ENCODE measurements around the gene P4HTM. TPM values are rescaled to one million over a fixed set of nuclear protein-coding genes. Genes with fewer than 3 reads are reported as not detected.

Gene P4HTM
- total RNA-seq, 1 experiment from 2014 or later = 0.36 TPM

DNA sequence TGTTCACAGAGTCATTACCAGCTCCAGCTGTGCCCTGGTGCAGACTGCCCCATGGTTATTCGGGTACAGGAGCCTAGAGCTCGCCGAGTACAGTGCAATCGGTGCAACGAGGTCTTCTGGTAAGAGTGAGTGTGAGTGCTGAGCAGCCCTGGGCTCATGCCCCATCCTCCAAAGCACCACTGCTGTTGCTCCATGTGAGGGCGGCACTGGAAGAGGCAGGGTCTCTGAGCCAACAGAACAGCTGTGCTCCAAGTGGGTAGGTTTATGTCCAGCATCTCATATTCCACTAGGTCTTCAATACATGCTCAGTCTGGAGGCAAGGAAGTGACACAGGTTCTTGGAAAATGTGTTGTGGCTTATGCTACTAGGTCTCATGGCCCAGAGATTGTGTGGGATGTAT, 19.5 kb upstream of the P4HTM start:
- Histone ChIP-seq H3K27me3 (no peaks in the 10 kb centered on the region), H3K4me3 (no peak overlapping the region), H3K9me3 (replicated peaks) (no peaks in the 10 kb centered on the region), H3K36me3 (peaks cover 50% of the 10 kb centered on the region), H3K27ac (no peak overlapping the region), H3K4me1 (no peaks in the 10 kb centered on the region)
- DNase-seq = peak in 1 of 2 experiments; percentile 28

DNA sequence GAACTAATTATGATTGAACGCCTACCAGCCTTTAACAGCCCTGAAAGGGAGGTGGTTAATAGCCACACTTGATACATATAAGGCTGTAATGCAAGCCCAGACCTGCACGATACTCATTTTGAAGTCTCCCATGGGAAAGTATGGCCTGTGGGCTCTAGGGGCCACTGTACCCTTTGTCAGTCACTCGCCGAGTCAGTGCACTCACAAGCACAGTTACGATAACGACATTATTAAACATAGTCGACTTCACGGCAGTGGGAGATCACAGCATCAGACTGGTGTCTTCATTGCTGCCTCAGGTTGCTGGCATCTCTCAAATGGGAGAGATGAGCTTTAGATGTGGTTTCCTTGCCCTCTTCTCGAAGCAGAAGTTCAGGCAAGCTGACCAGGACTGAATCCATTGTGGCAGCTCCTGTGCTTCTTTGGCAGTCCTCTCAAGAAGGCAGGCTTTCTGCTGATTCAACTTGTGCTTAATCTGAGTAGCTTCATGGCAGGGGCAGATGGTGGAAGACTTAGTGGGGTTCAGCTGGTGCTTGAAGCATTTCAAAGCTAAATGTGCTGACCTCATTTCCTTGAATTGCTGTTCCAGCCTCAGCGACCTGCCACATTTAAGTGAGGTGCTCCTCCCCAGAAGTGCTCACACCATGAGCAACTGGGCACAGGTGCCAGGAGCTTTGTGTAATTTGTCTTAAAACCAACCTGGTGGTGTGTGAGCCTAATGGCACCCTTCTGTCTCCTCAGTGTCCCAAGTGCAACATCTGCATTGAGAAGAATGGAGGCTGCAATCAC, 15.8 kb upstream of the P4HTM start:
- H3K36me3 ChIP-seq = peaks cover 52% of the 10 kb centered on the region
- no peaks in the 10 kb centered on the region for H3K9me3 ChIP-seq (replicated peaks)
- H3K4me1 ChIP-seq = no peaks in the 10 kb centered on the region
- no peaks in the 10 kb centered on the region for H3K27me3 ChIP-seq
- H3K27ac ChIP-seq = no peak overlapping the region
- no peak for DNase-seq
- no peak overlapping the region for H3K4me3 ChIP-seq

DNA sequence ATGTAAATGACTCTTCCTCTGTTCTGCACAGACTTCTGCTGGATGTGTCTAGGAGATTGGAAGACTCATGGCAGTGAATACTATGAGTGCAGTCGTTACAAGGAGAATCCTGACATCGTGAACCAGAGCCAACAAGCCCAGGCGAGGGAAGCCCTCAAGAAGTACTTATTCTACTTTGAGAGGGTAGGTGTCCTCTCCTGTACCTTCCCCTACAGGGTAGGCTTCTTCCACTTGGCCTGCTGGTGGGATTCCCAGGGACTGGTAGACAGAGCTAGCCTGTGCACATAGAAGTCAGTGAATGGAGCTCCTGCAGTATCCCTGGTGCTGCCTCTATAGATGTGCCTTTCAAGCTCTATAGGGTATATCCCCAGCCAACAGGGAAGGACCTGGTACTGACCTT, 10.6 kb upstream of the P4HTM start:
- Histone ChIP-seq H3K27ac (no peak overlapping the region), H3K4me1 (no peaks in the 10 kb centered on the region), H3K9me3 (replicated peaks) (no peaks in the 10 kb centered on the region), H3K27me3 (no peaks in the 10 kb centered on the region), H3K4me3 (no peak overlapping the region), H3K36me3 (peaks cover 45% of the 10 kb centered on the region)
- no peak for DNase-seq

DNA sequence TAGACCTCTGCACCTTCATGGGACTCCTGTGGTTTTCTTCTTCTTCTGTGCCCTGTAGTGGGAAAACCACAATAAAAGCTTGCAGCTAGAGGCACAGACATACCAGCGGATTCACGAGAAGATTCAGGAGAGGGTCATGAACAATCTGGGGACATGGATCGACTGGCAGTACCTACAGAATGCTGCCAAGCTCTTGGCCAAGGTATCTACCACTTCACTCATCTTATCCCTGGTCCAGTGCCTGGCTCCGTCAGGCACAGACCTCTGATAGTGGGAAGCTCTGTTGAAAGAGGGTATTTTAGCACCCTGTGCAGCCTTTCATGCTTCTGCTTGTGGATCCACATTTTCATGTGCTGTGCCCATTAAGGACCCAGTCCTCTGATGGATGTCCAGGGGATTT, 9.7 kb upstream of the P4HTM start:
- Histone ChIP-seq H3K9me3 (replicated peaks) (no peaks in the 10 kb centered on the region), H3K27me3 (no peaks in the 10 kb centered on the region), H3K4me1 (no peaks in the 10 kb centered on the region), H3K4me3 (no peak overlapping the region), H3K36me3 (peaks cover 40% of the 10 kb centered on the region), H3K27ac (no peak overlapping the region)
- DNase-seq = no peak

DNA sequence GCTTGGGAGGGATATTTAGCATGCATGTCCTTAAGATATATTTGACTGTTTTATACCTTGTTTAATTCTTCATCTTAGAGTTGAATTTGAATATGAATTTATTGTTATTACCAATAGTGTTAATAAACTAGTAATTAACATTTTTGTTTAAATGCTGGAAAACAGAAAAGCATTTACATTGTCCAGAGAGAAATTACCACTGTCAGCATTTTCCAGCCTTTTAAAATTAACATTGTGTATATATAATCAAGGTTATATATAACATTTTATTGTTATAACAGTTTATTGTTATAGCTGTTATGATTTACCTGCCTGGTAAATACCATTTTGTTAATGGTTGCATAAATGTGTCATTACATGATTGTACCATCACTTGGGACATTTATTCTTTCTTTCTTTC, 8.0 kb upstream of the P4HTM start:
- no peak for DNase-seq
- Histone ChIP-seq H3K36me3 (peaks cover 32% of the 10 kb centered on the region), H3K27ac (no peak overlapping the region), H3K9me3 (replicated peaks) (no peaks in the 10 kb centered on the region), H3K4me1 (no peaks in the 10 kb centered on the region), H3K27me3 (no peaks in the 10 kb centered on the region), H3K4me3 (no peak overlapping the region)

DNA sequence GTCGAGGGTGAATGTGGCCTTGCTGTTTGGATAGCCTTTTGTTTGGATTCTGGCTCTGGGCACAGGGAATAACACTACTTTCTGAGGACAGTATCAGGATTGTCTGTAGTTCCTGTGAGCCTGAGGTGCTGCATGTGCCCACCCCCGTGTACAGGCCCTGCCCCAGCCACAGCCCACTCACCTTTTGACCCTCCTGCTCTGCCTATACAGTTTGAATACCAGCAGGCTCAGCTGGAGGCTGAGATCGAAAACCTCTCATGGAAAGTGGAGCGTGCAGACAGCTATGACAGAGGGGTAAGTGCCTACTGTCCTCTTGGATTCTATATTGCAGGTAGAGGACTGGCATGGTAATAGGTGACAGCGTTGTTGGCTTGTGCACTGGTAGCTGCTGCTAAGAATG, 7.4 kb upstream of the P4HTM start:
- Histone ChIP-seq H3K36me3 (peaks cover 29% of the 10 kb centered on the region), H3K4me1 (no peaks in the 10 kb centered on the region), H3K27me3 (no peaks in the 10 kb centered on the region), H3K4me3 (no peak overlapping the region), H3K9me3 (replicated peaks) (no peaks in the 10 kb centered on the region), H3K27ac (no peak overlapping the region)
- DNase-seq = no peak

DNA sequence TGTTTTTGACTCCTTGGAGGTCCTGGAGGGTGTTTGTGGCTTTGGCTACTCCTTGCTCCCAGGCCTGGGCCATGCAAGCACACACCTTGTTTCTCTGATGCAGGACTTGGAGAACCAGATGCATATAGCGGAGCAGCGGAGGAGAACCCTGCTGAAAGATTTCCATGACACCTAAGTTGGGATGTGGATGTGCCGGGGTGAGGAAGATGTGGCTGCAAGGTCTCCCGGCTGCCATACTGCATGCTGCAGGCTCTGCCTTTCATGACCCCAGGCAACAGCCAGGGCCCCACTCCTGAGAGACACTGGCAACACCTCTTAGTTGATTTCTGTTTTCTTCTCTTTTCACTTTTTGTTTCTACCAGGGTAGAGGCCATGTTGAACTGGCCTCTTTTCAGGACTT, 6.9 kb upstream of the P4HTM start:
- H3K27ac ChIP-seq = no peak overlapping the region
- no peaks in the 10 kb centered on the region for H3K27me3 ChIP-seq
- H3K4me1 ChIP-seq = no peaks in the 10 kb centered on the region
- no peaks in the 10 kb centered on the region for H3K9me3 ChIP-seq (replicated peaks)
- H3K36me3 ChIP-seq = peaks cover 26% of the 10 kb centered on the region
- H3K4me3 ChIP-seq = no peak overlapping the region
- DNase-seq = no peak

DNA sequence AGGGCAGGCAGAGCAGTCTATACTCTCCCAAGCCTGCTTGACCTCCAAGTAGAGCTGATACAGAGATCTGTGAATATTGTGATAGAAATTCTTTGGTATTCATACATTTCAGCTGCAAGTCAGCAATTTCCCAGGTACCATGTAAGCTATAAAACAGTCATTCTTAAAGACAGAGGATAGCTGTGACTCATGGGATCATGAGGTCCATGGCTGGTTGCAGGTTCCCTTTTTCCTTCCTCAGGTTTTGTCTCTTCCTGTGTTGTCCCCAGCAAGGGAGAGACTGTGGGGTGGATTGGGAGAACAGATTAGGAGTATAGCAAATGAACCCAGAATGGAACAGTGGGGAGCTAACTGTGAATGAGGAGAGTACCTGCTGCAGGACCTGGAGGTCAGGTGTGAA, 5.4 kb upstream of the P4HTM start:
- no peak overlapping the region for H3K27ac ChIP-seq
- H3K9me3 ChIP-seq (replicated peaks) = no peaks in the 10 kb centered on the region
- H3K4me3 ChIP-seq = no peak overlapping the region
- H3K36me3 ChIP-seq = peaks cover 23% of the 10 kb centered on the region
- no peaks in the 10 kb centered on the region for H3K4me1 ChIP-seq
- DNase-seq = no peak
- no peaks in the 10 kb centered on the region for H3K27me3 ChIP-seq

DNA sequence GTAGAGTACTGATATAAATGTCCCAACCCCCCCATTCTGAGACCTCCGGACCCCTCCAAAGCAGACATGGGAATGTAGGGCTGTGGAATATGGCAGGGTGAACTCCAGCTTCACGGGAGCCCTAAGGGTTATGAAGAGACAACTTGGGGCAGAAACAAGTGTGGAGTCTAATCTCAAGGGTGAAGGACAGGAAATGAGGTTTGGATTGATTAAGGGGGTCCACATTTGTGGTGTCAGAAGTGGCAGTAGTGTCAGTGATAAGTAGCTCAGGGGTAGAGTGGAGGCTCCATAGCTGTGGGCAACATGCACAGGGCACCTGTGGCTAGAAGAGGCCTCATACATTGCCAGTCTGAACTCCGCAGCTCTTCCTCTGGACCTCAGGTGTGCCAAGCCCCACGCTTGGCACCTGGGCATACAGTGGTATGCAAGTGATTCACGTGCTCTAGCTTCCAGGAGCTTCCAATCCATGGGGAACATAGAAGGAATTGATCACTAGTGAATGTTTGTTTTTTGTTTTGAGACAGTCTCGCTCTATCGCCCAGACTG, 4.1 kb upstream of the P4HTM start:
- Histone ChIP-seq H3K27me3 (no peaks in the 10 kb centered on the region), H3K4me3 (no peak overlapping the region), H3K4me1 (no peaks in the 10 kb centered on the region), H3K27ac (no peak overlapping the region), H3K9me3 (replicated peaks) (no peaks in the 10 kb centered on the region), H3K36me3 (peaks cover 13% of the 10 kb centered on the region)
- DNase-seq = no peak

DNA sequence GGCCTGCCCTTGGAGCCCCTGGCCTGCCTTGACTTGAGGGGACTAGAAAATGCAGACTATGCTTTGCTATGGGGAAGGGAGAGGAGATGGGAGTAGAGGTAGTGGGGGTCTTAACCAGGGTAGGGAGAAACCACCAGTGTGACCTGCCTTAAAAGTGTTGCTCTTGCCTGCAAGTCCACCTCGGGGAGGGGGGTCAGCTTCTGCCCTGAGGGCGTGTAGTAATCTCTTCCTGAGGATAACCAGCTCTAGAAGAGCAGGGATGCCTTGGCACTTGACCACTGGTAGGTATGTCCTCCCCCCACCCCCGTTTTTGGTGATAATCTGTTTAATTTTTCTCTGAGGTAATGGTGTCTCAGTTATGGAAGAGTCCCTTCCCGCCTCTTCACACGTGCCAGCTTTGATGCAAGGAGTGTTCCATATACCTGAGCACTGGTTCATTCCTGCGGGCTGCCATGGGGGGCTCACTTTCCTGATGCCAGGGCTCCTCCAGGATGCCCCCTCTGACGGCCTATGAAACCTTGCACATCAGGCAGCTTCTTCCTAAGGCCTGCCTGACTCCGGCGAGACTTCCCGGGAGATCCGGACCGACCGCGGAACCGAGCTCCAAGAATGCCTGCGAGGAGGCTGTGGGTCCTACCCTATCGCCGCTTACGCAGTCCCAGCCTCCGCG, 780 bp upstream of the P4HTM start:
- H3K9me3 ChIP-seq (replicated peaks) = no peaks in the 10 kb centered on the region
- no peaks in the 10 kb centered on the region for H3K4me1 ChIP-seq
- no peak overlapping the region for H3K4me3 ChIP-seq

DNA sequence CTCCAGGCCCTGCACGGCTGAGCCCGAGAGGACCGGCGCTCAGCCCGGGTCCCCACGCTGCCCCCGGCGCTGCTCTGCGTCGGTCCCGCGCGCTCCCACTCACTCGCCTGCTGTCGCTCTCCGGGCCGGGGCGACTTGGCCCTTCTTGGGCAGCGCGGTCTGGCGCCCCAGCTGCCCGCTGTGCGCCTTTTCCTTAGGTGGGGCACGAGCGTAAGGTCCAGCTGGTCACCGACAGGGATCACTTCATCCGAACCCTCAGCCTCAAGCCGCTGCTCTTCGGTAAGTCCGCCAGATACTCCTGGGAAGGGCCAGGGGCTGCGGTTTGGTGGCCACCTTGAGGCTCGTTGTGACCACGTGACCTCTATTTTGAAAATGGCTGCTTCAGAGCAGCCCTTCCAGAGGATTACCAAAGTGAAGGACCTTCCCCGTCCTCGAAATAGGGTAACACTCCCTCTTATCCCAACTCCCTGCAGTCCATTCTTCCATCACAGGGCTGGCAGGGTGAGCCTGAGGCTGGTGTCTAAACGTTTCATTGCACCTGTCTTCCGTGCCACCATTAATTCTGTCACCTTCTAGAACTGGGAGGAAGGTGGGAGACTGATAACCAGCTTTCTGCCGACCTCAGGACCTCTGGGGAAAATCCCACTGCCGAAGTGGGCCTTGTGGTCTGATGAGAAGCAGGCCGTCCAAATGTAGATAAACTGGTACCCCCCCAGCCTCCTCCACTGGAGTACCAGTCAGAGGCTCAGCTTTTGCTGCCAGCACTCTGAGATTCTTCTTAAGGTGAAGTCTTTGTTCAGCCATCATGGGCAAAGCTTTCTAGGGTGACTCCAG, 812 bp downstream of the P4HTM start:
- DNase-seq = no peak
- Histone ChIP-seq H3K4me1 (no peaks in the 10 kb centered on the region), H3K27ac (no peak overlapping the region), H3K36me3 (no peaks in the 10 kb centered on the region), H3K27me3 (no peaks in the 10 kb centered on the region), H3K4me3 (no peak overlapping the region), H3K9me3 (replicated peaks) (no peaks in the 10 kb centered on the region)

More for the DNA sequence above, 780 bp upstream of the P4HTM start:
- H3K27me3 ChIP-seq = no peaks in the 10 kb centered on the region
- DNase-seq = no peak
- H3K27ac ChIP-seq = no peak overlapping the region
- peaks cover 5% of the 10 kb centered on the region for H3K36me3 ChIP-seq

DNA sequence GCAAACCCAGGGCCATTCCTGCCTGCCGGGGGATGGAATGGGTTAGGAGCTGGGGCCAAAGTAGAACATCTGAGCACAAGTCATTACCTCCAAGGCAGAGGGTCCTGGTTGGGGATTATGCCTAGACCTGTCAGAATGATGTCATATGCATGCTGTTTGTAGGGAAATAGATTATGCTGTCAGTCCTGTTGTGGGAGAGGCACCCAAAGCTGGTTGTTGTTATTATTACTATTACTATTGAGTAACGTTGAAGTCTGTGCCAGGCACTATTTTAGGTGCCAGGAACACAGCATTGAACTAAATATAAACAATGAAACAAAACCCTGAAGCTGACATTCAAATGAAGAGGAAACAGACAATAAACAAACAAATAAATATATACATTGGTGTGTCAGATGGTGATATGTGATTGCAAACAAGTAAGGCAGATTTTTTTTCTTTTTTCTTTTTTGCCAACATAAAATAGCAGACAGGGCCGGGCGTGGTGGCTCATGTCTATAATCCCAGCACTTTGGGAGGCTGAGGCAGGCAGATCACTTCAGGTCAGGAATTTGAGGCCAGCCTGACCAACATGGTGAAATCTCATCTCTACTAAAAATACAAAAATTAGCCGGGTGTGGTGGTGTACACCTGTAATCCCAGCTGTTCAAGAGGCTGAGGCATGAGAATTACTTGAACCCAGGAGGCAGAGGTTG, 2.0 kb downstream of the P4HTM start:
- no peak for DNase-seq
- Histone ChIP-seq H3K9me3 (replicated peaks) (no peaks in the 10 kb centered on the region), H3K27ac (no peak overlapping the region), H3K27me3 (no peaks in the 10 kb centered on the region), H3K4me1 (no peaks in the 10 kb centered on the region), H3K4me3 (no peak overlapping the region), H3K36me3 (no peaks in the 10 kb centered on the region)

DNA sequence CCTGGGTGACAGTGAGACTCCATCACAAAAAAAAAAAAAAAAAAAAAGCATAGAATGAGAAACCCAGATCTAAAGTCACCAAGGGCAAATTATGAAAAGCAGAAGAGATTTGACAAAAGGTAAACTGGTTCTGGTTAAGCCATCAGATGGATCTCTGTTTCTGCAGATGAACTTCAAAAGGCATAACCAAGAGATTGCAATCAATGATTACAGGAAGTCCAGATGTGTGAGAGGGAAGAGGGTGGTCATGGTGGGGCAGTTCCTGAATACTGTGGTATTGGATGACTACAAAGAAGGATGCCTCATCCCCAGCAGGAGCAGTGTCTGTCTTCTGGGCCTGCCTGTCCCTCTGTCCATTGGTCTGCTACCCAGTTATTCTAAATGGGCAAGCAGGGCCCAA, 3.8 kb downstream of the P4HTM start:
- H3K9me3 ChIP-seq (replicated peaks) = no peaks in the 10 kb centered on the region
- no peak for DNase-seq
- no peak overlapping the region for H3K27ac ChIP-seq
- no peaks in the 10 kb centered on the region for H3K27me3 ChIP-seq
- H3K36me3 ChIP-seq = no peaks in the 10 kb centered on the region
- no peaks in the 10 kb centered on the region for H3K4me1 ChIP-seq
- no peak overlapping the region for H3K4me3 ChIP-seq

DNA sequence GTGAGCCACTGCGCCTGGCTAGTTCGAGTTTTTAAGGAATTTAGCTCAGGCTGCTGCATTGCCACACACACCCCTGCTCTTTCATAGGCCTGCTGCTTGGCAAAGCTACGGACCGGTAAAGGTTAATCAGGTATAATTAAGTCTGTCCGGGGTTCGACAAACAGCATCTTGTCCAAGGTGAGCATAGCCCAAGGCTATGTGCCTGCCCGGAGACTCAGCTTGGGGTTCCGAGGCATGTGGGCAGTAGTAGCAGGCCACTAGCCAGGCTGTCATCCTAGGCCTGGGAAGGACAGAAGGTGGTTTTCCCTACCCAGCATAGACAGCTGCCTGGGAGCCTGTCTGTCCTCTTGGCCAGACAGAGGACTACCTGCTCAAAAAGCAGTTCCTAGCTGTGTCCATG, 6.6 kb downstream of the P4HTM start:
- DNase-seq = no peak

More for the DNA sequence above, 6.6 kb downstream of the P4HTM start:
- H3K27me3 ChIP-seq = no peaks in the 10 kb centered on the region
- H3K36me3 ChIP-seq = no peaks in the 10 kb centered on the region
- no peak overlapping the region for H3K27ac ChIP-seq
- no peak overlapping the region for H3K4me3 ChIP-seq
- H3K9me3 ChIP-seq (replicated peaks) = no peaks in the 10 kb centered on the region
- H3K4me1 ChIP-seq = no peaks in the 10 kb centered on the region

All from SJCRH30 (cell line).